ENCODE data around the gene FHIT.

FHIT gene

DNA sequence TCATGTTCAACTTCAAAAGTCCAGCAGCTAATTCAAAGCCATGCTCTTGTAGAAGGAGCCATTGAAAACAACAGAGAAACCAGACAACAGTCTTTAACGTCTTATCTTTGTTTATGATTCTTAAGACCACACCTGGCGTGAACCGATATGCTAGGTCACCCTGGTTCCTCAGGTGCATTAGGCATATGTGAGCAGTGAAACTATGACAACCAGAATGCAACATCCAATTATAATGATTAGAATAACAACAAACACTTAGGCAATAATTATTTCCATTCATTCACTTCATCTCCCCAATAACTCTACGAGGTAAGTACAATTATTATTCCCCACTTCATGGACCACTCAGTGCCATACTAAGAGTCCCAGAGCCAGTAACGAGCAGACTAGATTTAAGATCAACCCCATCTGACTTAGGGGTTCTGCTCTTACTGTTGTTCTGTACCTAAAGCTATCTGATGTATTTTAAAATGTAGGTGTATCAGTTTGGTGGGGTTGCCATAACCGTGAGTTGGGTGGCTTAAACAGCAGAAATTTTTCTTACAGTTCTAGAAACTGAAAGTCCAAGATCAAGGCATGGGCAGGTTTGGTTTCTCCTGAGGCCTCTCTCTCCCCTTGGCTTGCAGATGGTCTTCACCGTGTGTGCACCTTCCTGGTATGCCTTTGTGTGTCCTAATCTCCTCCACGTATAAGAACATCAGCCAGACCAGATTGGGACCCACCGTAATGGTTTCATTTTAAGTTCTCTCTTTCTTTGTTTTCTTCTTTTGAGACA lies 1203.6 kb downstream of the FHIT start:
- DNase-seq (ENCODE audit: low spot score), result peak; percentile 25

DNA sequence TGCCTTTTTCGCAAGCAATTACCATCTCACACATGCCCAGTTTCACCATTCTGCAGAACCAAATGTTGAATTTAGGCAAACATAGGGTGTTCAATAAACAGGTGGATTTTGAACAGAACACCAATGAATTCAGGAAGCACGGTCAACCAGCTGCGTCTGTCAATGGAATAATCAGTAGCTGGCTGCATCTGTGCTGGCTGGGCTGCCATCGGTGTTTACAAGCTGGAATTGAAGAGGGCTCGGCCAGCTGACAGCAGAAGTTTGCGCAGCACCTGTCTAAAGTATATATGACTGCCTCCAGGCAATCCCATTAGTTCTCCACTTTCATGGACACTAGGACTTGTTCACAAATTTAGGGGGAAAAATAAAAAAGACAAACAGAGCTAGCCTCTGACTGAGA lies 1205.0 kb downstream of the FHIT start:
- no peak for DNase-seq (ENCODE audit: low spot score)

DNA sequence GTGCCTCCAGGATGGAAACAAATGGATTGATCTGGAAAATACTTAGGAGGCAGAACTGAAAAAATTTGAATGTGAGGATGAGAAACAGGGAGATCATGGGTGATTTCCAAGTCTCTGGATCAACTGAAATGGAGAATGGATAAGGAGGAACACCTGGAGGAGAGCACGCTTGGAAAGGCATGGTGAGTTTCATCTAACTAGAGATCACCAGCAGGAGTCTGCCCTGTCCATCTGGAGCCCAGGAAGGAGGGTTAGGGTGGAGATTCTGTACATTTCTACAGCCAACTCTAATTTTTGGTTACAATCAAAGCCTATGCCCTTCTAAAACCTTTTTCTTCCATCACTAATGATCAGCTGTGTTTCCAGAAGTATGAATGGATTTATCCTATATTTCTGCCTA lies 1205.6 kb downstream of the FHIT start:
- no peak for DNase-seq (ENCODE audit: low spot score)

DNA sequence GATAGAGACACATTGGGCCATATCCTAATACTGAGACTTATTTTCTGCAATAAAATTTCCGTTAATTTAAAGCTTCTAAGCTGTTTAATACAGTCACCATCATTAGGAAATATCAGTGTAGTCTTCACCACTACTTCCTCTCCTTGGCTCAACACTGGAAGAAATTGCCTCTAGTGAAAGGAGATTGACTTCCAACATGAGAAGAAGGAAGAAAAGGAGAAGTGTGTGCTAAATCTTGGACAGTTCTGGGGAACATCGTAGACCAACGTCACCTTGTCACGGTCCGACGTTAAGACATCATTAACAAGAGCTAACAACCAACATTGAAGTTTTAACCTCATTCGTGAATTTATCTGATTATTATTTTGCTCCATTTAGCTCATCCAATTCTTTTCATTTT lies 1214.4 kb downstream of the FHIT start:
- no peak for DNase-seq (ENCODE audit: low spot score)

- no peak for DNase-seq (ENCODE audit: low spot score)
These were observed 1217.3 kb downstream of the FHIT start for GRCh38 chr3:60033901-60034453.

GRCh38 chr3:60030982-60031381 lies 1220.3 kb downstream of the FHIT start:
- DNase-seq (ENCODE audit: low spot score), result no peak

GRCh38 chr3:60028233-60028632 lies 1223.0 kb downstream of the FHIT start:
- DNase-seq (ENCODE audit: low spot score), result no peak

GRCh38 chr3:60027335-60027734 lies 1223.9 kb downstream of the FHIT start:
- no peak for DNase-seq (ENCODE audit: low spot score)

GRCh38 chr3:60025096-60026050 lies 1225.9 kb downstream of the FHIT start:
- DNase-seq (ENCODE audit: low spot score), result no peak

- DNase-seq (ENCODE audit: low spot score), result no peak
These were observed 1226.9 kb downstream of the FHIT start for GRCh38 chr3:60024400-60024799.

- no peak for DNase-seq (ENCODE audit: low spot score)
These were observed 1228.1 kb downstream of the FHIT start for GRCh38 chr3:60023189-60023588.

DNA sequence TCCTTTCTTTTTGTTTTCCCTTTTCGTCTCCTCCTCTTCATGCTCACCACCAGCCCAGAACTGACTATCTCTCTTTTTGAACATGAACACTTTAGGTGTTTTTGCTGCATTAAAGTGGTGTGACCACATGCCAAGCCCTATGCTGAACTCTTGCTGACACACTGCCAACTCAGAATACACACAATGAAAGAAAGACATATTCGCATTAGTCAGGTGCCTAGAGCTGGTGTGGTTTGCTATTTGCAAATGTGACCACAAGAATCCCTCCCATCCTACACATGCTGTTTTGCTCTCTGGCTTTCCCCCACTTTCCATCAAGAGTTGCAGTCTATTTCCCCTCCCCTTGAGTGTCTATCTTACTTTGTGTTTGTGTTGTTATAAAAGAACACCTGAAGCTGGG lies 1233.6 kb downstream of the FHIT start:
- peak; percentile 76 for DNase-seq (ENCODE audit: low spot score)

GRCh38 chr3:60015032-60015705 lies 1236.1 kb downstream of the FHIT start:
- no peak for DNase-seq (ENCODE audit: low spot score)

- DNase-seq (ENCODE audit: low spot score), result no peak
These were observed 1238.0 kb downstream of the FHIT start for GRCh38 chr3:60013241-60013640.

- DNase-seq (ENCODE audit: low spot score), result no peak
These were observed 1240.0 kb downstream of the FHIT start for GRCh38 chr3:60011218-60011617.

- peak; percentile 84 for DNase-seq (ENCODE audit: low spot score)
These were observed 1240.5 kb downstream of the FHIT start for GRCh38 chr3:60010781-60011180.

DNA sequence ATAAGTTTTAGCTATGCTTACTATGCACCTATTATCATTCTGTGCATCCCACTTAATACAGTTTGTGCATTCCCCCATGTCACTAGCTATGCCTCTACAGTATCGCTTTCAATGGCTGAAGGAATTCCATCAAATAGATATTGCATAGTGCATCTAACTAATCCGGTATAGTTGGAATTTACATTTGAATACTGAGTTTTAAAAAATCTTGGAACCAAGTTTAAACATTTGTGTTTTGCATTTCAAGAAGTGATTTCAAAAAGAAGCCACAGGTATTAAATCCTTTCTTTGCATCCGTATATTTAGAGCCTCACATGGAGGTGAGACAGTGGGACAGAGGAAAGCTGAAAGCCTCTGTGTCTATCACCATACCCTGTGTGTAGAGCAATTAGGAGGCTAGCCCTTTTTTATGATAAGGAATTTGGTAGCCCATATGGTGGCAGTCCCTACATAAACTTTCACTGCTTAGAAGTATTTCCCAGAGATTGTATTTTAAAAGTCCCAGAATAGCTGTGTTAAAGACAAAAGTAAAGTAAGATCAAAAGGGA lies 1241.2 kb downstream of the FHIT start:
- no peak for DNase-seq (ENCODE audit: low spot score)

GRCh38 chr3:60001369-60001768 lies 1249.9 kb downstream of the FHIT start:
- peak; percentile 26 for DNase-seq (ENCODE audit: low spot score)

- no peak for DNase-seq (ENCODE audit: low spot score)
These were observed 1250.7 kb downstream of the FHIT start for GRCh38 chr3:60000311-60001105.

GRCh38 chr3:59998058-59998457 lies 1253.2 kb downstream of the FHIT start:
- no peak for DNase-seq (ENCODE audit: low spot score)

GRCh38 chr3:59997583-59997982 lies 1253.7 kb downstream of the FHIT start:
- no peak for DNase-seq (ENCODE audit: low spot score)

Data from CD4-positive, alpha-beta T cell treated with Interleukin-2 at 100 ng/mL for 4 hours (primary cell).